GM18909 (cell line): ENCODE results near the gene ADAMTS17.
"Not testable (repeated sequence)": the region's sequence is repeated elsewhere in the genome, so short reads cannot be mapped to it uniquely, and the experiment has no call there.

Experiments
- ATAC-seq: cut with Tn5 transposase; IDR thresholded peaks from one replicate; pipeline ENCODE4 v1.9.1; 2021; ENCODE audit warnings: mild to moderate bottlenecking; ENCODE audit not compliant: unreplicated experiment, poor library complexity

The ADAMTS17 gene

GRCh38 chr15:100101426-100102089 lies 240.2 kb downstream of the ADAMTS17 start:
- ATAC-seq = no peak

- no peak for ATAC-seq
Observed at GRCh38 chr15:100100926-100101325, 240.8 kb downstream of the ADAMTS17 start.

GRCh38 chr15:100099976-100100375 lies 241.8 kb downstream of the ADAMTS17 start:
- ATAC-seq = no peak

GRCh38 chr15:100098705-100099104 lies 243.1 kb downstream of the ADAMTS17 start:
- ATAC-seq = no peak

- ATAC-seq = no peak
Observed at GRCh38 chr15:100097342-100098127, 244.2 kb downstream of the ADAMTS17 start.

GRCh38 chr15:100096700-100097099 lies 245.1 kb downstream of the ADAMTS17 start:
- no peak for ATAC-seq

- no peak for ATAC-seq
Observed at GRCh38 chr15:100096248-100096600, 245.6 kb downstream of the ADAMTS17 start.

GRCh38 chr15:100095541-100096247 lies 246.1 kb downstream of the ADAMTS17 start:
- ATAC-seq = no peak

GRCh38 chr15:100094127-100094510 lies 247.7 kb downstream of the ADAMTS17 start:
- no peak for ATAC-seq

- ATAC-seq = no peak
Observed at GRCh38 chr15:100093211-100094126, 248.3 kb downstream of the ADAMTS17 start.

GRCh38 chr15:100092034-100092433 lies 249.7 kb downstream of the ADAMTS17 start:
- ATAC-seq = no peak

GRCh38 chr15:100090411-100090810 lies 251.4 kb downstream of the ADAMTS17 start:
- no peak for ATAC-seq

GRCh38 chr15:100084042-100084821 lies 257.5 kb downstream of the ADAMTS17 start:
- not testable (repeated sequence) for ATAC-seq

- ATAC-seq = no peak
Observed at GRCh38 chr15:100083572-100083971, 258.2 kb downstream of the ADAMTS17 start.

- ATAC-seq = no peak
Observed at GRCh38 chr15:100082761-100083402, 258.9 kb downstream of the ADAMTS17 start.

GRCh38 chr15:100081454-100081853 lies 260.3 kb downstream of the ADAMTS17 start:
- no peak for ATAC-seq

- ATAC-seq = no peak
Observed at GRCh38 chr15:100078511-100079220, 263.1 kb downstream of the ADAMTS17 start.

GRCh38 chr15:100075229-100075628 lies 266.5 kb downstream of the ADAMTS17 start:
- ATAC-seq = no peak
